ENCODE measurements around the gene RIPPLY3. TPM values are rescaled to one million over a fixed set of nuclear protein-coding genes. Genes with fewer than 3 reads are reported as not detected.

The RIPPLY3 gene
- total RNA-seq, 2 donors from 2014 or later: not detected

GRCh38 chr21:37039411-37040075 lies 33.0 kb downstream of the RIPPLY3 start:
- Histone ChIP-seq H3K4me3 (no peak overlapping the region), H3K4me1 (no peaks in the 10 kb centered on the region), H3K9me3 (no peaks in the 10 kb centered on the region), H3K27me3 (no peaks in the 10 kb centered on the region), H3K36me3 (no peaks in the 10 kb centered on the region), H3K27ac (no peak overlapping the region)
- no peak for DNase-seq (ENCODE audit: low spot score)
- no peak for TF ChIP-seq CTCF (IDR thresholded peaks at IDR 0.05)

GRCh38 chr21:37040212-37040611 lies 33.7 kb downstream of the RIPPLY3 start:
- H3K9me3 ChIP-seq: no peaks in the 10 kb centered on the region
- H3K27me3 ChIP-seq: no peaks in the 10 kb centered on the region
- H3K36me3 ChIP-seq: no peaks in the 10 kb centered on the region
- DNase-seq (ENCODE audit: low spot score): no peak
- no peak overlapping the region for H3K4me3 ChIP-seq
- no peaks in the 10 kb centered on the region for H3K4me1 ChIP-seq
- no peak for TF ChIP-seq CTCF (IDR thresholded peaks at IDR 0.05)
- no peak overlapping the region for H3K27ac ChIP-seq

GRCh38 chr21:37041706-37042271 lies 35.3 kb downstream of the RIPPLY3 start:
- TF ChIP-seq CTCF (IDR thresholded peaks at IDR 0.05): no peak
- H3K9me3 ChIP-seq: no peaks in the 10 kb centered on the region
- no peak for DNase-seq (ENCODE audit: low spot score)
- H3K4me1 ChIP-seq: no peaks in the 10 kb centered on the region
- no peaks in the 10 kb centered on the region for H3K27me3 ChIP-seq
- H3K27ac ChIP-seq: no peak overlapping the region
- H3K4me3 ChIP-seq: no peak overlapping the region
- no peaks in the 10 kb centered on the region for H3K36me3 ChIP-seq

GRCh38 chr21:37043818-37044217 lies 37.3 kb downstream of the RIPPLY3 start:
- Histone ChIP-seq H3K27me3 (no peaks in the 10 kb centered on the region), H3K36me3 (no peaks in the 10 kb centered on the region), H3K9me3 (no peaks in the 10 kb centered on the region), H3K27ac (no peak overlapping the region), H3K4me1 (no peaks in the 10 kb centered on the region), H3K4me3 (no peak overlapping the region)
- DNase-seq (ENCODE audit: low spot score): no peak
- no peak for TF ChIP-seq CTCF (IDR thresholded peaks at IDR 0.05)

GRCh38 chr21:37044643-37045042 lies 38.1 kb downstream of the RIPPLY3 start:
- TF ChIP-seq CTCF (IDR thresholded peaks at IDR 0.05): no peak

GRCh38 chr21:37045149-37045548 lies 38.6 kb downstream of the RIPPLY3 start:
- Histone ChIP-seq H3K4me3 (no peak overlapping the region), H3K4me1 (no peaks in the 10 kb centered on the region), H3K36me3 (no peaks in the 10 kb centered on the region), H3K9me3 (no peaks in the 10 kb centered on the region), H3K27ac (no peak overlapping the region), H3K27me3 (no peaks in the 10 kb centered on the region)
- no peak for DNase-seq (ENCODE audit: low spot score)
- TF ChIP-seq CTCF (IDR thresholded peaks at IDR 0.05): no peak

More at GRCh38 chr21:37044643-37045042, 38.1 kb downstream of the RIPPLY3 start:
- no peak overlapping the region for H3K27ac ChIP-seq
- no peaks in the 10 kb centered on the region for H3K27me3 ChIP-seq
- DNase-seq (ENCODE audit: low spot score): no peak
- no peaks in the 10 kb centered on the region for H3K36me3 ChIP-seq
- H3K9me3 ChIP-seq: no peaks in the 10 kb centered on the region
- no peaks in the 10 kb centered on the region for H3K4me1 ChIP-seq
- H3K4me3 ChIP-seq: no peak overlapping the region
